Right renal pelvis (tissue), 4 donors: ENCODE results near the gene ACBD7. TPM values are rescaled to one million over a fixed set of nuclear protein-coding genes. Genes with fewer than 3 reads are reported as not detected.

Experiments used
- DNase-seq, 4 donors: peaks; one replicate each; pipeline ENCODE4 v3.0.0-alpha.2; 2013; ENCODE audit warnings: low read depth in 4 of 4, low spot score in 3 of 4, missing footprints in 1 of 4
- polyA plus RNA-seq, 4 donors: library from polyadenylated mRNA; unstranded; fragments of 120-200 nt; gene quantifications; one replicate each; pipeline ENCODE4 v1.2.1, GENCODE V29; 2013; ENCODE audit not compliant: insufficient read length in 4 of 4

The ACBD7 gene
- polyA plus RNA-seq, 4 donors, result 4.9 to 7.7 (median 5.6) TPM

GRCh38 chr10:15092855-15093408 lies 4.4 kb upstream of the ACBD7 start:
- no peak for DNase-seq

DNA sequence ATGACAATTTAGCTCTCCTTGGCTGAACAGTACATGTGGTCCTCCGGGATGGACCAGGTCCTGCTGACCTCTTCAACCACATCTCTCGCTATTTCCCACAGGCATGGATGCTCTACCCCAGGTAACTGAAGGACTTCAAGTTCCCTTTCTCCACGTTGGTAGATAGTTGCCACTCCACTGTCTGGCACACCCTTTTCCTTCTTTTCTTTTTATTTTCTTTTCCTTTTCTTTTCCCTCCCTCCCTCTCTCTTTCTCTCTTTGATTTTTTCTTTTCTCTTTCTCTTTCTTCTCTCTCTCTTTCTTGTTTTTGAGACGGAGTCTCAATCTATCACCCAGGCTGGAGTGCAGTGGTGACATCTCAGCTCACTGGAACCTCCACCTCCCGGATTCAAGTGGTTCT lies 2.8 kb upstream of the ACBD7 start:
- DNase-seq, result no peak

DNA sequence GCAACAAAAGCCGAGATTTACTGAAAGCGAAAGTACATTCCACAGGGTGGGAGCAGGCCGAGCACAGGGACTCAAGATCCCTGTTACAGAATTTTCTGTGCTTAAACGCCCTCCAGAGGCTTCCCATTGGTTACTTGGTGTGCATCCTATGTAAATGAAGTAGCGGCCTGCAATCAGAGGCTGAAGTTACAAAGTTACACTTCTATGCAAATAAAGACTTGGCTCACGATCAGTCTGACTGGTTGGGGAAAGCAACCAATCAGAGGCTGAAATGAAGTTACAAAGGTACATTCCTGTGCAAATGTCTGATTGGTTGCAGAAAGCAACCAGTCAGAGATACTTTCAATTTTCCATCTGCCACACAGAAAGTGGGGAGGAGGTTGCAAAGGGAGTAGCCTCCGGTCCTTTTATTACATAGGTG lies 4.1 kb downstream of the ACBD7 start:
- peak; percentile 53 to 74 (median 72) for DNase-seq

DNA sequence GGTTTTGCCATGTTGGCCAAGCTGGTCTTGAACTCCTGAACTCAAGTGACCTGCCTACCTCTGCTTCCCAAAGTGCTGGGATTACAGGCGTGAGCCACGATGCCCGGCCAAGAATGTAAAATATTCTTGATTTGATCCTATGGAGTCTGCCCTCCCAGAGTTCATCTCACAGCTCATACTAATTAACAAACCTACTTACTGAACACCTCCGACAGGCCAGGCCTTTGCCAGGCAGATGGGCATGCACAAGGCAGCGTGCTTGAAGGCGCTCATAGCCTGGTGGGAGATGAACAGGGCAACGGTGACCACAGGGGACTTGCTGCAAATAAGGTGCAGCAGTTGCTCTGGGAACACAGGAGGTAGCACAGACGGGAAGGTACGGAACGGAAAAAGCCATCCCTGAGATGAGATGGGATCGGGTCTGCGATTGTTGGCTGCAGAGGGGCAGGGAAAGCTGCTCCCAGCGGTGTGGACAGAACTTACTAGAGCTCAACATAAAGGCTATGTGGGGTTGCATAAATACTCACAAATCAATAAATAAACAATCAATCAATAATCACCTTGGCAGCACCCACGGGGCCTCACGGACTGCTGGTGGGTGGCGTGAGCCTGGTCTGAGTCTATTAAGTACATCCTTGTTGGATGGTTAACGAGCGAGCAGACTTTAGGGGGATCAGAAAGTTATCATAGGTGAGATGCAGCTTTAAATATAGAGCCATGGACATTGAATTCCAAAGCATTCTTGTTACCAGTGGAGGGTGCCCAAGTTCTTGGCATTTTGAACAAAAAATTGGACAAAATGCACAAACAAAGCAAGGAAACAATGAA lies 4.7 kb downstream of the ACBD7 start:
- DNase-seq, result no peak

DNA sequence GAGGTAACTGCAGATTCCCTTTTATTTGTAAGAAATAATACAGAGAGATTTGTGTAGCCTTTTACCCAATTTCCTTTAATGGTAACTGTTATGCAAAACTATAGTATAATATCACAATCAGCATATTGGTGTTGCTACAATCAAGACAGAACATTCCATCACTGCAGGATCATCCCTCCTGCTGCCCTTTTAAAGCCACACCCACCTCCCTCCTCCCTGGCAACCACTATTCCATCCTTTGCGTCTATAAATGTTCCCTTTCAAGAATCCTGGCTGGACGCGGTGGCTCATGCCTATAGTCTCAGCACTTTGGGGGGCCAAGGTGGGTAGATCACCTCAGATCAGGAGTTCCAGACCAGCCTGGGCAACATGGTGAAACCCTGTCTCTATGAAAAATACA lies 13.2 kb downstream of the ACBD7 start:
- no peak for DNase-seq

GRCh38 chr10:15072358-15072757 lies 16.2 kb downstream of the ACBD7 start:
- DNase-seq, result no peak

DNA sequence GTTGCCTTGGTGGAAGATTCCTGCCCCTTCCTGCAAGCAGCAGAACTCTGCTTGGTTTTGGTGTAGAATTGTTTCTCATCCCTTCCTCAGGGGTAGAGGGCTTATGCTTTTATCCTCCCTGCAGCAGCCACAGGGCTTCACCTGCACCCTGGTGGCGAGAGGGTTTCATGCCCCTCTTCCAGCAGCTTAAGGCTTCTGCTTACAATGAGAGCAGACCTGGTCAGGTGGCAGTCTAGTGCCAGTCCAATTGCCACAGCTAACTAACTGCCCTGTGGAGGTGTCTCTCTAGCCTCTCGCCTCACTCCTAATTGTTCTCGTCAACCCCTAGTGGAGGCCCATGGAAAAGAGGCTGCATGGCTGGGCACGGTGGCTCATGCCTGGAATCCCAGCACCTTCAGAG lies 19.3 kb downstream of the ACBD7 start:
- DNase-seq, result no peak

DNA sequence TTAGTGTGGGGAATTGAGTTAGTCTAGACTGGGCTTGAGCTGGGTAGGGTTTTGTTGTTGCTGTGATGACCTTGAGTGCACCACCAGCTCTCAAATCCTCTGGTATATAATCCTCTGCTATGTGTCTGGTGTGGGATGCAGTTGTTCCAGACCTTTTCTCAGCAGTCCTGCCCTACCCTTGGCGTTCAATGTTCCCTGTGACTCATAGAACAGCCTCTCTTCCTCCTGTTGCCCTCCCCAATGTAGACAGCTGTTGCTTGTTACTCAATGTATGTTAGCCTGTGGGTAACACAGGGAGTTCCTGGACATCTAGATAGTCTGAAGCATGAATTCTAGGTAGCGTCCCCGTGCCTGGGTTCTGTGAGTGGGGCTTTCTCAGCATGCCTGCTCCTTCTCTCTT lies 19.8 kb downstream of the ACBD7 start:
- DNase-seq, result no peak

- DNase-seq, result no peak
Observed at GRCh38 chr10:15067154-15067553, 21.4 kb downstream of the ACBD7 start.

DNA sequence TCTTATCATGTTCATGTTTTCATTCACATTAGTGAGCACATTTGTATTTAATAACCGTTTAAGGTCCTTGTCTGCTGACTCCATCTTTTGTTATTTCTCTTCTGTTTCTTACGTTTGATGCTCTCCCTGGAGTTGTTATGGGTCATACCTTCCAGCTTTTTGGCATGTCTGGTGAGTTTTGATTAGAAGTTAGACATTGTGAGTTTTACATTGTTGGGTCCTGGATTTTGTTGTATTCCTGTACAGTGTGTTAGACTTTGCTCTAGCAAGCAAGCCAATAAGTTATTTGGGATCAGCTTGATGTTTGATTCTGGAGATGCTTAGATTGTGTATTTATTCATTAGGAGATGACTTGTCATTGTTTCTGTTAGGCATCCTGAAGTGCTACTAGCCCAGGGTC lies 27.9 kb downstream of the ACBD7 start:
- DNase-seq, result no peak

- no peak for DNase-seq
Observed at GRCh38 chr10:15059914-15060313, 28.7 kb downstream of the ACBD7 start.

DNA sequence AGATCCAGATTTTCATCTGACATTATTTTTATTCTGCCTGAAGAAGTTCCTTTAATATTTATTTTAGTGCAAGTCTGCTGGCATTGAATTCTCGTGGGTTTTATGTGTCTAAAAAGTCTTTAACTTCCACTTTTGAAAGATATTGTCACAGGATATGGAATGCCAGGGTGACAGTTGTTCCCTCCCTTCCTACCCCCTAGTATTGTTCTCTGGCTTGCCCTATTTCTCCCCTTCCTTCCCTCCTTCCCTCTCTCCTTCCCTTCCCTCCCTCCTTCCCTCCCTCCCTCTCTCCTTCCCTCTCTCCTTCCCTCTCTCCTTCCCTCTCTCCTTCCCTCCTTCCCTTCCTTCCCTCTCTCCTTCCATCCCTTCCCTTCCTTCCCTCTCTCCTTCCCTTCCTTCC lies 29.9 kb downstream of the ACBD7 start:
- DNase-seq, result no peak

- DNase-seq, result no peak
Observed at GRCh38 chr10:15053061-15053460, 35.5 kb downstream of the ACBD7 start.

- no peak for DNase-seq
Observed at GRCh38 chr10:15052121-15052520, 36.5 kb downstream of the ACBD7 start.

DNA sequence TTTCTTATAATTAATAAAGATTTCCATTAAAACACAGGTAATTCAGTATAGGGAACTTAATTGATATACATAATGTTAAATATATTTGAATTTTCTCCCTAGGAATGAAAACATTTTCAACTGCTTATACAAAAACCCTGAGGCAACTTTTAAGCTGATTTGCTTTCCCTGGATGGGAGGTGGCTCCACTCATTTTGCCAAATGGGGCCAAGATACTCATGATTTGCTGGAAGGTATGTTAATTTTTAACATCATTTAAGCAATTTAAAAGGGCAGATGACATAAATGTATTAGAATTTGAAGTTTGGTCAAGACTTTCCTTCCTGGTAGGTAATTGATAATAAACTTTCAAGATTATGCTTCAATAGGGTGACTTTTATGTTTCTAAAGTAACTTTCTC lies 39.0 kb downstream of the ACBD7 start:
- DNase-seq, result no peak

DNA sequence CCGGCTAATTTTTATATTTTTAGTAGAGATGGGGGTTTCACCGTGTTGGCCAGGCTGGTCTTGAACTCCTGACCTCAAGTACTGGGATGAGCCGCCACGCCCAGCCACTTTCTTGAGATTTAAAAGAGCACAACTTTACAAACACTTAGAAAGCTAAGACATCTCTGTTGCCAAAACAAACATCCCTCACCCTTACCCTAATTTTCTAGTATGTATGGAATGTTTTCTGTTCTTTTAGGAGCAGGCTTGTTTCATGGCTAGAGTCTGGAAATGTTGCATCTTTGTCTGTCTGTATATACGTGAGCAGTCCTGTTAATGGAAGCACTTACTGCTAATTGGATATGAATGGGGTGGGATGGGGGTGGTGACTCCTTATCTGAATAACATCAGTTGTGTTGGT lies 42.0 kb downstream of the ACBD7 start:
- peak; percentile 11 to 23 (median 16) for DNase-seq

DNA sequence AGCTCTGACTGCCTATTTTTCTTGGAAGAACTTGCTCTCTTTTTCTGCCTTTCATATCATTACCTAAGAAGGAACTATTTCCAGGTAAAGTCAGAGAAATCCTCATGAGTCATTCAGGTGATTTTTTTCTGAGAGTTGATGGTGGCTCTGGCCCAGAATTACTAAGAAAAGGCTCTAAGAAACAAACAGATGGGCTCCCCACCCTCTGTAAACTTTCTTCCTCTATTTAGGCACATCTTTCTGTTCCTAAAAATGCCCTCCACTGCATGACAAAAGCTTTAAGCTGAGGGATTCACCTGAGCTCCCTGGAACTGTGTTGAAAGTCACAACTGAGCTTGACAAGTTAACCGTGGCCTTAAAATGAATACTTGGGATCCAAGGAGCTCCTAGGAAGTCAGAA lies 43.2 kb downstream of the ACBD7 start:
- no peak for DNase-seq

DNA sequence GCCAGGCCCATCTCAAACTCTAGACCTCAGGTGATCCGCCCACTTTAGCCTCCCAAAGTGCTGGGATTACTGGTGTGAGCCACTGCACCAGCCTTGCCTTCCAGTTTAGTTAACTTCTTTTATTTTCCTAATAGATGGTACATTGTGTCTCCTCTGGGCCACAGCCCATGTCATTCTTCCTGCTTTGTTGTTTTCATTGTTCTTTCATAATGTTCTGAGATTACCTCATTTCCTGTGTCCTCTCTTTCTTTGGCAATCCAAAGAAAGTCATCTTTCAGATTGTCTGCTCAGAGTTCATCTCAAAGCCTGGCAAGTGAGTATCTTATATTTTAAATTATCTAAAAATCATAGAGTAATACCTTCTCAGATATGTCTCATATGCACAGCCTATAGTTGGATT lies 44.9 kb downstream of the ACBD7 start, which contains the start of gene OLAH:
TSS of gene OLAH (plus strand) at position 270 of the 400 bp plus-strand sequence. CDS start 3,346 bp downstream, outside the sequence.
- no peak for DNase-seq

GRCh38 chr10:15038416-15038815 lies 50.2 kb downstream of the ACBD7 start:
- DNase-seq, result no peak

DNA sequence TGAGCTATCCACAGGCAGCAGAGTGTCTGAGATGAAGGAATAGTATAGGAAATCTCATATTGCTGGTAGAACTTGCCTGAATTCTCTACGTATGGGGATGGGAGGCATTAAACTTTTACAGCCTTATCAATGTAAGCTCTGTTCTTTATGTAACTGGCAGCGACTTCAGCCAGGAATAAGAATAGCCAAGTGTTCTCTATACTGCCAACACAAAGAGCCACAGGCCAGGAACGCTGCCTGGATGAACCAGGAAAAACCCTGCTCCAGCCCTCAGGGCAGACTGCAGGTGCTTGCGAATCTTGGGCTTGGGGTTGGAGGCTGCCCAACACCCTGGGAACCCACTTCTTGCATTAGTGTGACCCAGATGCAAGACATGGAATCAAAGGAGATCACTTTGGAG lies 50.9 kb downstream of the ACBD7 start:
- DNase-seq, result no peak

GRCh38 chr10:15035385-15036301 lies 52.9 kb downstream of the ACBD7 start:
- DNase-seq, result no peak
